HepG2 (cell line): ENCODE data around the gene IL32. TPM values are rescaled to one million over a fixed set of nuclear protein-coding genes. Genes with fewer than 3 reads are reported as not detected.

ENCODE experiments used
- BORCS8-MEF2B ChIP-seq: sonication (generic); formaldehyde crosslinking; IDR thresholded peaks from 2 replicates; pipeline ENCODE4 v1.8.0; 2022; ENCODE audit warnings: mild to moderate bottlenecking, missing genetic modification reagents
- CEBPG ChIP-seq: IDR thresholded peaks from 2 replicates; pipeline ENCODE4 v1.6.1; 2016
- CHCHD3 ChIP-seq: sonication (generic); formaldehyde crosslinking; IDR thresholded peaks from 2 replicates; pipeline ENCODE4 v1.8.0; 2022; ENCODE audit warnings: mild to moderate bottlenecking, missing genetic modification reagents, moderate library complexity
- EP300 ChIP-seq, 3 experiments: sonication (generic) in 1 of 3; formaldehyde crosslinking in 1 of 3; IDR thresholded peaks; 2 replicates each; pipeline versions ENCODE4 v1.5.1 to v1.6.1; 2011 to 2020; ENCODE audit warnings: low read depth in 2 of 3, low read length in 2 of 3, borderline replicate concordance in 1 of 3, improper control_type of control experiment in 1 of 3, mild to moderate bottlenecking in 1 of 3, missing genetic modification reagents in 1 of 3, moderate library complexity in 1 of 3
- ETV5 ChIP-seq: IDR thresholded peaks from 2 replicates; pipeline ENCODE4 v1.6.1; 2018; ENCODE audit warnings: missing biosample characterization, missing genetic modification reagents, inconsistent platforms, borderline replicate concordance
- HHEX ChIP-seq: IDR thresholded peaks from 2 replicates; pipeline ENCODE4 v1.6.1; 2016; ENCODE audit warnings: control low read depth
- KDM1A ChIP-seq: IDR thresholded peaks from 2 replicates; pipeline ENCODE4 v1.6.1; 2016; ENCODE audit warnings: missing compliant biosample characterization
- NR1H2 ChIP-seq: sonication (generic); formaldehyde crosslinking; IDR thresholded peaks from 2 replicates; pipeline ENCODE4 v1.8.1; 2022; ENCODE audit warnings: low read depth, missing genetic modification reagents, borderline replicate concordance
- PHB2 ChIP-seq: fragments of 450-650 bp; IDR thresholded peaks from 2 replicates; pipeline ENCODE4 v1.6.1; 2018; ENCODE audit not compliant: partially characterized antibody
- RFX3 ChIP-seq: IDR thresholded peaks from 2 replicates; pipeline ENCODE4 v1.6.1; 2016; ENCODE audit warnings: missing biosample characterization, missing genetic modification reagents
- SALL2 ChIP-seq: sonication (generic); formaldehyde crosslinking; IDR thresholded peaks from 2 replicates; pipeline ENCODE4 v1.8.1; 2023; ENCODE audit warnings: mild to moderate bottlenecking, missing genetic modification reagents, inconsistent platforms
- THAP11 ChIP-seq: IDR thresholded peaks from 2 replicates; pipeline ENCODE4 v1.6.1; 2016; ENCODE audit warnings: missing biosample characterization, missing genetic modification reagents
- ZBTB43 ChIP-seq: sonication (generic); formaldehyde crosslinking; conservative IDR thresholded peaks from 2 replicates; pipeline ENCODE4 v1.4.0; 2020; ENCODE audit warnings: missing genetic modification reagents
- ZFP36 ChIP-seq: fragments of 150-350 bp; IDR thresholded peaks from 2 replicates; pipeline ENCODE4 v1.6.1; 2018; ENCODE audit warnings: borderline replicate concordance, low read length, low read depth; ENCODE audit not compliant: partially characterized antibody
- ZNF10 ChIP-seq: sonication (generic); formaldehyde crosslinking; IDR thresholded peaks from 2 replicates; pipeline ENCODE4 v1.4.0; 2020; ENCODE audit warnings: mild to moderate bottlenecking, low read depth, missing genetic modification reagents, borderline replicate concordance
- ZNF17 ChIP-seq: sonication (generic); formaldehyde crosslinking; IDR thresholded peaks from 2 replicates; pipeline ENCODE4 v1.5.0; 2020; ENCODE audit warnings: mild to moderate bottlenecking, missing genetic modification reagents
- ZNF512 ChIP-seq: sonication (generic); formaldehyde crosslinking; IDR thresholded peaks from 2 replicates; pipeline ENCODE4 v1.4.0; 2020; ENCODE audit warnings: mild to moderate bottlenecking, missing genetic modification reagents
- ZNF563 ChIP-seq: sonication (generic); formaldehyde crosslinking; IDR thresholded peaks from 2 replicates; pipeline ENCODE4 v1.8.0; 2022; ENCODE audit warnings: mild to moderate bottlenecking, moderate library complexity, missing genetic modification reagents
- ZNF615 ChIP-seq: sonication (generic); formaldehyde crosslinking; IDR thresholded peaks from 2 replicates; pipeline ENCODE4 v1.5.0; 2020; ENCODE audit warnings: mild to moderate bottlenecking, missing genetic modification reagents, borderline replicate concordance
- ZNF619 ChIP-seq: sonication (generic); formaldehyde crosslinking; IDR thresholded peaks from 2 replicates; pipeline ENCODE4 v1.4.0; 2020; ENCODE audit warnings: mild to moderate bottlenecking, missing genetic modification reagents
- polyA plus RNA-seq, 8 experiments: library from polyadenylated mRNA; depleted of rRNA in 3 of 8; stranded (reverse) in 7 of 8; unstranded in 1 of 8; fragments of >200 nt; fragmentation: Illumina TruSeq in 4 of 8; extraction: Trizol in 4 of 8; gene quantifications; 2 replicates each; pipeline versions ENCODE4 v1.2.1 to v1.2.3, GENCODE V29; 2011 to 2016; ENCODE audit warnings: low read depth in 4 of 8, missing spikeins in 1 of 8, mixed read lengths in 1 of 8; ENCODE audit not compliant: insufficient read depth in 1 of 8
- total RNA-seq, 5 experiments: library from RNA; depleted of rRNA; stranded (reverse); fragments of >200 nt; fragmentation: Illumina TruSeq; extraction: Trizol; gene quantifications; 2 replicates each; pipeline ENCODE4 v1.2.3, GENCODE V29; 2016; ENCODE audit warnings: low read depth in 1 of 5
- TF ChIP-seq, protein P1 (sequence below): sonication (generic); formaldehyde crosslinking; IDR thresholded peaks from 2 replicates; pipeline ENCODE4 v1.5.0; 2020; ENCODE audit warnings: mild to moderate bottlenecking, missing genetic modification reagents
- TF ChIP-seq, protein P2 (sequence below): sonication (generic); formaldehyde crosslinking; IDR thresholded peaks from 2 replicates; pipeline ENCODE4 v1.4.0; 2020; ENCODE audit warnings: mild to moderate bottlenecking, missing genetic modification reagents, borderline replicate concordance

The IL32 gene
- total and polyA plus RNA-seq, 2 of the 13 experiments (the other 11 are each of a cell fraction or from before 2014, with no cell fraction given), result 115 to 165 TPM

DNA sequence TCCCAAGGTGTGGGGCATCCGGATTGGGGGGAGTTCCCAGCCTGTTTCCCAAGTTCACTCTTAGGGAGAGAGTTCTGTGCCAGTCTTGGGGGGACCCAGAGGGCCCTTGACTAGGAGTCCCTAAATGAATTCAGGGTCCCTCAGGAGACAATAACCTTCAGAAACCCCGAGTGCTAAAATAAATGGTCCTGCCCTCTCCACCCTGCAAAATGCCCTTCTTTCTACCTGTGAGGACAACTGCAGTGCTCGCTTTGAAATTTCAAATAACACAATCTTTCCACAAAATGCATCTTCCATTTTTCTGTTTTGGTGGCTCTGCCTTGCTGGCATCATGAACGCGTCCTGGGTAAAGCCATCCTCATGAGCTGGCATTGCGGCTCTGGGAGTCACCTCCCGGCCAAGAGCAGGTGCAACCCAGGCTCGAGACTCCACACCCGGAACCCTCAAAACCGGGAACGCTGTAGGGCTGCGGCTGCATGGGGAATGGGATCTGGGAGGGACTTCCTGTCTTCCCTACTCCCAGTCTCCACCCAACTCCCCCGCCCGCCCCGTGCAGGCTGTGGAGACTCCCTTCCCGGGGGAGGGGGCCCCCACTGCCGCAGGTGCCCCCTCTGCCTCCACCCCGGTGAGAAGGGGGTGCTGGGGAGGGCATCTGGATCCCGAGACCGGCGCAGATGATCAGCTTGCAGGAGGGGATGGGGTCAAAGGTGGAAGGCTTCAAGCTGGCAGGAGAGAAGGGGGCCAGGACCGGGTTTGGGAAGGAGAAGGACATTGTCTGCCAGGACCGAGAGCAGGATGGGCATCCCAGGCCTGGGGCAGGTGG, 46.8 kb downstream of the IL32 start, which contains the start of gene ZNF205 (continued):
- TF ChIP-seq ZFP36 (no peak), CHCHD3 (CRISPR knock-in tag) (no peak), HHEX (no peak), ZNF17 (CRISPR knock-in tag) (no peak), ZNF512 (CRISPR knock-in tag) (no peak), BORCS8-MEF2B (CRISPR knock-in tag) (0 out of 2 replicates have a peak, but pooled peaks have one; percentile 34), ZNF619 (CRISPR knock-in tag) (peak; percentile 72; the same call in 1 of the 2 replicates), KDM1A (CRISPR knock-in tag) (no peak), ZBTB43 (CRISPR knock-in tag) (0 out of 2 replicates have a peak, but pooled peaks have one; percentile 30), THAP11 (peak; percentile 94), CEBPG (CRISPR knock-in tag) (peak; percentile 65), ETV5 (CRISPR knock-in tag) (peak; percentile 72; the same call in 1 of the 2 replicates), ZNF563 (CRISPR knock-in tag) (peak; percentile 53; the same call in 1 of the 2 replicates), SALL2 (CRISPR knock-in tag) (peak; percentile 53; the same call in 1 of the 2 replicates), EP300 (IDR thresholded peaks at IDR 0.05; ENCODE audit: low read depth in 2 of 2, low read length in 2 of 2) (0 out of 4 replicates have a peak, but pooled peaks have one; percentile 5 to 21), EP300 (CRISPR knock-in tag; IDR thresholded peaks at IDR 0.05; ENCODE audit: borderline replicate concordance) (no peak), PHB2 (no peak), RFX3 (0 out of 2 replicates have a peak, but pooled peaks have one; percentile 29), ZNF10 (CRISPR knock-in tag) (no peak), NR1H2 (CRISPR knock-in tag) (no peak), ZNF615 (0 out of 2 replicates have a peak, but pooled peaks have one; percentile 76)
- TF ChIP-seq, protein P1, sequence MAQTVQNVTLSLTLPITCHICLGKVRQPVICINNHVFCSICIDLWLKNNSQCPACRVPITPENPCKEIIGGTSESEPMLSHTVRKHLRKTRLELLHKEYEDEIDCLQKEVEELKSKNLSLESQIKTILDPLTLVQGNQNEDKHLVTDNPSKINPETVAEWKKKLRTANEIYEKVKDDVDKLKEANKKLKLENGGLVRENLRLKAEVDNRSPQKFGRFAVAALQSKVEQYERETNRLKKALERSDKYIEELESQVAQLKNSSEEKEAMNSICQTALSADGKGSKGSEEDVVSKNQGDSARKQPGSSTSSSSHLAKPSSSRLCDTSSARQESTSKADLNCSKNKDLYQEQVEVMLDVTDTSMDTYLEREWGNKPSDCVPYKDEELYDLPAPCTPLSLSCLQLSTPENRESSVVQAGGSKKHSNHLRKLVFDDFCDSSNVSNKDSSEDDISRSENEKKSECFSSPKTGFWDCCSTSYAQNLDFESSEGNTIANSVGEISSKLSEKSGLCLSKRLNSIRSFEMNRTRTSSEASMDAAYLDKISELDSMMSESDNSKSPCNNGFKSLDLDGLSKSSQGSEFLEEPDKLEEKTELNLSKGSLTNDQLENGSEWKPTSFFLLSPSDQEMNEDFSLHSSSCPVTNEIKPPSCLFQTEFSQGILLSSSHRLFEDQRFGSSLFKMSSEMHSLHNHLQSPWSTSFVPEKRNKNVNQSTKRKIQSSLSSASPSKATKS (CRISPR knock-in tag), result no peak
- TF ChIP-seq, protein P2, sequence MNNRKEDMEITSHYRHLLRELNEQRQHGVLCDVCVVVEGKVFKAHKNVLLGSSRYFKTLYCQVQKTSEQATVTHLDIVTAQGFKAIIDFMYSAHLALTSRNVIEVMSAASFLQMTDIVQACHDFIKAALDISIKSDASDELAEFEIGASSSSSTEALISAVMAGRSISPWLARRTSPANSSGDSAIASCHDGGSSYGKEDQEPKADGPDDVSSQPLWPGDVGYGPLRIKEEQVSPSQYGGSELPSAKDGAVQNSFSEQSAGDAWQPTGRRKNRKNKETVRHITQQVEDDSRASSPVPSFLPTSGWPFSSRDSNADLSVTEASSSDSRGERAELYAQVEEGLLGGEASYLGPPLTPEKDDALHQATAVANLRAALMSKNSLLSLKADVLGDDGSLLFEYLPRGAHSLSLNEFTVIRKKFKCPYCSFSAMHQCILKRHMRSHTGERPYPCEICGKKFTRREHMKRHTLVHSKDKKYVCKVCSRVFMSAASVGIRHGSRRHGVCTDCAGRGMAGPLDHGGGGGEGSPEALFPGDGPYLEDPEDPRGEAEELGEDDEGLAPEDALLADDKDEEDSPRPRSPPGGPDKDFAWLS (CRISPR knock-in tag), result no peak
